Suppressor macrophage treated with lipopolysaccharide for 1 hour (primary cell): Measurements from ENCODE around the gene JRKL.

Experiments used
- DNase-seq, 3 donors: peaks; one replicate each; pipeline ENCODE4 v3.0.0-alpha.2; 2020 to 2022

The JRKL gene

GRCh38 chr11:96389720-96390487 lies at the start of gene JRKL, which contains the start of gene CCDC82:
Gene JRKL (plus strand): TSS chr11:96390013. CDS start chr11:96390650, 637 bp downstream.
Gene CCDC82 (minus strand): TSS chr11:96389912. CDS start chr11:96384747, 5,165 bp downstream.
- peak; percentile 95 to 98 (median 97) for DNase-seq

- DNase-seq = no peak
These were observed 49.3 kb upstream of the JRKL start for GRCh38 chr11:96340555-96340885.

DNA sequence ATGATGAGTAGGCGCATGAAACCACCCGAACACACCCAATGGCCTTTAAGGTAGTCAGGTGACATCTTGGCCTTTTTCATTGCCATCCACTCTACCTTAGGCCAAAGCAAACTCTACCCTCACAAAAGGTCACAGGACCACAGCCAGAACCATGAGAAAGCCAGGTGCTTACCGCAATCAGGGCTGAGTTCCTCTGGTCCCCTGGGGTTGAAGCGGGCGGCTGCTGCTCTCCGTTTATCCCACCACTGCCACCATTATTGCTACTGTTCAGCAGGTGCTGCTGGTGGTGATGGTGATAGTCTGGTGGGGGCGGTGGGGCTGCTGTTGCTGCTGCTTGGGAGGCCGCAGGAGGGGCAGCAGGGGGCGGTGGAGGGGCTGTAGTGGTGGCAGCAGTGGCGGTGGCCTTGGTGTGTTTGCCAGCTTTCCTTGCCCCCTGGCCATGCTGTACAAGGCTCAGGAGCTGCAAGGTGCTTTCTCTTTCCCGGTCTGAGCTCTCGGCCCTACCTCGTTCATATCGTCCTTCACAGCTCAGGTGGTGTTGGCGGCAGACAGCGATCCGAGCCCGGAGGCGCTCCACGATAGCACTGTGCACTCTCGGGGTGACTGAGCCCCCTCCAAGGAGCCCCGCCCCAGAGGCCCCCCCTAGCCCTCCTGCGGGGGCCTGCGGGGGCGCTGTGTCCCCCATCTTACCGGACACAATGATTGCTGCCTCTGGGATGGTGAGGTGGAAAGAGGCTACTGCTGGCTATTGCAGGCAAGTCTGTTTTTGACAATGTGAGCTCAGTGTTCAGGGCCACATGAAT lies 48.4 kb upstream of the JRKL start:
- DNase-seq = peak; percentile 52 to 74 (median 55)

- no peak for DNase-seq
These were observed 47.5 kb upstream of the JRKL start for GRCh38 chr11:96342014-96342960.

DNA sequence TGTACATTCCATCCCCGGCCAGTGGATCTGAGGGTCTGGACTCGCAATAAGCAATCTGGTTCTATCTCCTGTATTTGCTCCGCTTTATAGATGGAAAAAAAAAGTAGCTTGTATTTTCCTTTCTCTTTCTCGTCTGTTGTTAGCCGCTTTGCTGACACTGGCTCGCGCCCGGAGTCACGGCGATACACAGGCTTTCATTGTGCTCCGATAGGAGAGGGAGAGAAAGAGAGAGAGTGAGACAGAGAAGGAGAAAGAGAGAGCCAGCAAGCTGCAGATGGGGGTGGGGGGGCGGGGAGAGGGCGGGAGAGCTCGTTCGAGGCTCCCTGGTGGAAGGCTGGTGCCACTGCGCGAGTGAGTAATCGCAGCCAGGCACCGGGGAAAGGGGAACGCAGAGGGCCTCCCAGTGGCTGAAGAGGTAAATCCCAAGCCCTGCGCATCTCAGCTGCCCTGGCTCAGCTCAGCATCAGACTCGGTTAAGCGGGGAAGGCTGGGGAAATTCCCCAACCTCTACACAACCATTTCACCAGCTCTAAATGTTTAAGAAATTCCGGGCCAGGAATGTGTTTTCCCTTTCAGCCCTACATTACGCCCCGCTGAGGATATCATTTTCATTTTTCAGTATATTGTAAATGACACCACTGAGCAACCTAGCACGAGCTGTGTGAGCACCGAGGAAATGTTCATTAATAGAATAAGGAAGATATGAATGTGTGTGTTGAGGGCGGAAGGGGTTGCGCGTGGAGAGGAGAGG lies 46.7 kb upstream of the JRKL start, which contains the start of gene MAML2:
Gene MAML2, minus strand, starts transcription at position 235 of the 751 bp plus-strand sequence. CDS start 1,300 bp downstream, outside the sequence.
- peak; percentile 97 to 99 (median 98) for DNase-seq

- no peak for DNase-seq
These were observed 33.0 kb upstream of the JRKL start for GRCh38 chr11:96356848-96357247.

DNA sequence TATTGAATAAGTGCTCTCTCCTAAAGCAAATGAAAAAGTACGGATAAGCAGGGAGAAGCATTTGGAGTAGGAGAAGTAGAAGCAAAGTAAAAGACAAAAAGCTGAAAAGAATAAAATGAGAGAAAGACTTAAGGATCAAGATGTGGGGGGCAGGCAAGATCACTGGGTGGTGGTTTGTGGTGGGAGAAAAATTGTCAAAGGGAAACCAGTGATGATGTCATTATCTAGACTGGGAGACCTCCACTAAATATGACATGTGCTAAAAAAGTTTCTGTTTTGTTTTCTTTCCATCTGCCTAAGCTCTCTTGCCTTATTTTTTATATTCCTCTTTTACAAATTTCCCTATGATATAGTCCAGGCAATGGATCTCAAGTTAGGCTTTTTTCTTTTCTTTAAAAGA lies 32.0 kb upstream of the JRKL start:
- DNase-seq = peak in 1 of 3 donors; percentile 21

GRCh38 chr11:96358321-96358720 lies 31.5 kb upstream of the JRKL start:
- DNase-seq = peak in 1 of 3 donors; percentile 14

- no peak for DNase-seq
These were observed 28.0 kb upstream of the JRKL start for GRCh38 chr11:96361778-96362177.

GRCh38 chr11:96365493-96365892 lies 24.3 kb upstream of the JRKL start:
- no peak for DNase-seq

DNA sequence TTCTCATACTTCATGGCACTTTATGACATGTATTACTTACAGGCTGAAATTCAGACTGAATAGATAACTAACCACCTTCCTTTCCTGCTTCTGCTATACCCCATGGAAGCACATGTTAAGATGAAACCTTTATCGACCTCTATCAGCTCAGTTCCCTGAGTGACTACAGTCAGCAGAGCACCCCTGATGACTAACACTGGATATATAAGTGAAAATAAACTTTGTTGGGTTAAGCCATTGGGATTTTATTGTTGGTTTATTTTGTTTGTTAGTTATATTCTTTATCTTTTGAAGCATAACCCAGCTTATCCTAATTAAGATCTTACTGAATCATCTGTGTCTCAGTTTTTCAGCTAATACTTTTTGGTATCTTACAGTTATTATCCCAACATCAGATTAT lies 23.8 kb upstream of the JRKL start:
- DNase-seq = no peak

GRCh38 chr11:96367342-96367741 lies 22.5 kb upstream of the JRKL start:
- DNase-seq = peak; percentile 25 to 50 (median 38)

DNA sequence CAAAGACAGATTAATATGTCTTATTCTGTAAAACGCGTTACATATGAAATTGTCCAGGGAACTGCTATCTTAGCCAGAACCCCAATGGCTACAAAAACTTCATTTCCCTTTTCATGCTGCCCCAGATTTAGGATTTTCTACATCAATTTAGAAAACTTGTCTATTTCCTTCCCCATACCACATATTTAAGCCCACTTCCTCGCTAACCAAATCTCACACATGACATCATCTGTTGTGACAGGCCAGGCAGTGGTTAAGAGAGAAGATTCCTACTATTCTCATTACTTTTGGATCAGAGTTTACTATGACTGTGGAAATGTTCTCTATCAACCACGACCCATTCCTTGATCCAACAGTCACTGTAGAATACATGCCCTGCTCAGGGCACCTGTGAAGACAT lies 16.0 kb upstream of the JRKL start:
- DNase-seq = peak; percentile 18 to 52 (median 42)

DNA sequence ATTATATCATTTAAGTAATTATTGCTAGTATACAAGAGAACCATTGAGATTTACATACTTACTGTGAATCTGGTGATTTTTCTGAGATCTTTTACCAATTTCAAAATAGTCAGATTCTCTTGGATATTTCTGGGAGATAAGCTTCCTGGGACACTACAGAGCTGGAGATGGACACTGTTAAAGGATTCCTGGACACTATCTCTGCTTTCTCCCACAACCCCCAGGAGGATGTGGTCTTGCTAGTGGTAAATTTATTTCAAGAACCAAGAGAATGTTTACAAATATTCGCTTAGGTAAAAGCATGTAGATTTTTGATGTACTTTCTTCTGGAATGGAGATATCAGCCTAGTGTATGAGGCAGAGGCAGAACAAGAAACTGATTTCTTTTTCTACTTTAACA lies 13.0 kb upstream of the JRKL start:
- no peak for DNase-seq

DNA sequence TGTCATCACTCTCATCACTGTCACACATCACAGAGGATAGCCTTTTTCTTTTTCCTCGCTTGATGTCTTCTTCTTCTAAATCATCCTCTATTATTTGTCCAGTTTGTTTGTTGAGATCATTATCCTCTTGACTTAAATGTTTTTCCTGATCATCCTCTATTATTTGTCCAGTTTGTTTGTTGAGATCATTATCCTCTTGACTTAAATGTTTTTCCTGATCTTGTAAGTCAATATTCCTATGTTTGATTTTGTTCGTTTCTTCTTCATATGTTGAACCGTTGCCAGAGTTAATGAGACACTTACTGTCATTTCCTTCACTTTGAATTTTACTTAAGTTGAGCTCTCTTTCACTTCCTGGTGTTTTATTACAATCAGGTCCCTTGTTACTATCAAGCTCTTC lies 5.7 kb upstream of the JRKL start:
- DNase-seq = no peak

DNA sequence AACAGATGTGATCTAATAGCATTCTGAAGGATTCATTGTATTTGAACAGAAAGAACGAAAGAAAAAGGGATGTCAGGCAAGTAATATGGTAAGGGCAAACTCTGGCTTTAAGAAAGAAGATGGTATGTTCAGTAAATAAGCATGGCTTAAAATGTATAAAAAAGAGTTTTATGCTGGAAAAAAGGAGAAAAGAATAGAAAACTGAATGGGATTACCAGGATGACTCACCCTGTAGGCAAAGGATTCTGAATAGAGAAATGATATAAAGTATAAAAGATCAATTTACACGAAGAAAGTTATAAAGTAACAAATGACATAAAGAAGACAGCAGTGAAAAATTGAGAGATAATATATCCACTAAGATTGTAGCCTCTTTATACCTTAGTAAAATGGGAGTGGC lies 4.6 kb upstream of the JRKL start:
- no peak for DNase-seq

DNA sequence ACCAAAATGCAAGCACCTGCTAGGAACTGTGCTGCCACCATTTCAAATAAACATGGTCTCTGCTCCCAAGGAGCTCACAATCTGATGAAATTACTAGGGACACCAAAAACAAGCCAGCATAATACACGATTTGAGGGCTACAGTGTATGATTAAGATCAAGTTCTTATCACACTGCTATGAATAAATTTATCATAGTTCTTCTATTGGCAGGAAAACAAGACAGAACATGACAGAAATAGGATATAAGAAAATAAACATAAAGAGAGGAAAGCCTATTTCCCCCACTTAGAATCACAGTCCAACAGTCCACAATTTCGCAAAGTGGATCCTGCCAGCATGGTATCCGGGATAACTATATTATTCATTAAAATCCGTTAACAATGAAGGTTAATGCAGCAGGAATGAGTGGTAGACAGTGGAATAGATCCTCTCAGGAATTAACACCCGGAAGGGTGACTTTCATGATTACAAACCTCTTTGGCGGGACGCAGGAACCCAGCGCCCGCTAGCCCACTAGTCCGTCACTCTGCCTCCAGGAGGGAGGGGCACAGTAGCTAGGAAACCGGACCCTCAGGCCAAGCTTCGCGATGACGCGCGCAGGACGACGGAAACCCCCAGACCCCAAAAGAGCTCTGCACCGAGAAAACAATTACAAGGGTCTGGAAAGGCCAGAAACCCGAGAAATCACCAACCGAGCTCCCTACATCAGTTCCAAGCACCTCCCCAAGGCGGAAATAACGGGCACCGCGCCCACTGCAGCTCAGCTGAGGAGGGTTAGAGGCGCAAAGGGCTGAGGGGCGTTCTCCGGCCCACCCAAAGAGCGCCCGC lies 708 bp upstream of the JRKL start:
- peak; percentile 59 to 67 (median 63) for DNase-seq

- DNase-seq = peak; percentile 45 to 58 (median 52)
These were observed 627 bp downstream of the JRKL start for GRCh38 chr11:96390488-96390792.

DNA sequence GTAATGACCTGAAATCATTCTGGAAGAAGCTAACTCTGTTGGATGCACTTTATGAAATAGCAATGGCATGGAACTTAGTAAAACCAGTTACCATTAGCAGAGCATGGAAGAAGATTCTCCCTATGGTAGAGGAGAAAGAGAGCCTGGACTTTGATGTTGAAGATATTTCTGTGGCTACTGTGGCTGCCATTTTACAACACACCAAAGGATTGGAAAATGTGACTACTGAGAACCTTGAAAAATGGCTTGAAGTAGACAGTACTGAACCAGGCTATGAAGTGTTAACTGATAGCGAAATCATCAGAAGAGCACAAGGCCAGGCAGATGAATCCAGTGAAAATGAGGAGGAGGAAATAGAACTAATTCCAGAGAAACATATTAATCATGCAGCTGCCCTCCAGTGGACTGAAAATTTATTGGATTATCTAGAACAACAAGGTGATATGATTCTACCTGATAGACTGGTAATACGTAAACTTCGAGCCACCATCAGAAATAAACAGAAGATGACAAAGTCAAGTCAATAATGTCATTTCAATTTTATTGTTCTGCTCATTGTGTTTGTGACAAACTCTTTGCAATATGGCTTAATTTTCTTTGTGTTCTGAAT lies 2.0 kb downstream of the JRKL start:
- no peak for DNase-seq

GRCh38 chr11:96393753-96394348 lies 4.0 kb downstream of the JRKL start:
- peak; percentile 52 to 75 (median 59) for DNase-seq
